Upper lobe of left lung (tissue), 6 donors: Measurements from ENCODE around the gene LIN52. TPM values are rescaled to one million over a fixed set of nuclear protein-coding genes. Genes with fewer than 3 reads are reported as not detected.

ENCODE experiments used
- ATAC-seq, 2 donors: fragments of 200-7000 bp; cut with Tn5 transposase; one replicate each; pipeline ENCODE4 v1.9.1; 2022; ENCODE audit warnings: mild to moderate bottlenecking in 2 of 2, moderate library complexity in 2 of 2; ENCODE audit not compliant: low FRiP score in 2 of 2
- DNase-seq, 2 donors: peaks; one replicate each; pipeline ENCODE4 v3.0.0-alpha.2; 2019 to 2020
- H3K27ac ChIP-seq, 4 donors: fragments of 200-600 bp; sonication (generic); one replicate each; pipeline ENCODE4 v1.5.1; 2016 to 2019
- H3K27me3 ChIP-seq, 4 donors: fragments of 200-600 bp; sonication (generic); one replicate each; pipeline ENCODE4 v1.5.1; 2017 to 2019
- H3K36me3 ChIP-seq, 4 donors: fragments of 200-600 bp; sonication (generic); one replicate each; pipeline ENCODE4 v1.5.1; 2016 to 2019
- H3K4me1 ChIP-seq, 4 donors: fragments of 200-600 bp; sonication (generic); one replicate each; pipeline ENCODE4 v1.5.1; 2018 to 2019
- H3K4me3 ChIP-seq, 4 donors: fragments of 200-600 bp; sonication (generic); one replicate each; pipeline ENCODE4 v1.5.1; 2017 to 2019; ENCODE audit warnings: mild to moderate bottlenecking in 2 of 4, moderate library complexity in 1 of 4
- H3K9me3 ChIP-seq, 4 donors: fragments of 200-600 bp; sonication (generic); one replicate each; pipeline ENCODE4 v1.5.1; 2018 to 2019
- EP300 ChIP-seq, 4 donors: sonication (generic); formaldehyde crosslinking; IDR thresholded peaks; one replicate each; pipeline ENCODE4 v1.5.1; 2017; ENCODE audit warnings: antibody characterized with exemption in 4 of 4, control low read depth in 2 of 4
- POLR2A ChIP-seq, 4 donors: fragments of 450-650 bp; IDR thresholded peaks; one replicate each; pipeline ENCODE4 v1.5.1; 2016 to 2017; ENCODE audit warnings: antibody characterized with exemption in 4 of 4, mild to moderate bottlenecking in 2 of 4
- POLR2AphosphoS5 ChIP-seq, 2 donors: sonication (generic); formaldehyde crosslinking; IDR thresholded peaks; one replicate each; pipeline ENCODE4 v1.5.1; 2017; ENCODE audit warnings: antibody characterized with exemption in 2 of 2
- WGBS, 2 donors: methylation state at CpG; one replicate each; pipeline ENCODE4 v1.1.5; 2017 to 2018; 5-methylcytosine and 5-hydroxymethylcytosine counted together
- small RNA-seq, 4 donors: library from RNA; depleted of rRNA; stranded (forward); fragments of <200 nt; gene quantifications; one replicate each; pipeline ENCODE3, GENCODE V24; 2016
- total RNA-seq, 6 donors: library from RNA; depleted of rRNA in 4 of 6; stranded (reverse); fragments of >200 nt in 4 of 6; gene quantifications; one replicate each; pipeline versions ENCODE4 v1.1.0 to v1.2.1, GENCODE V29; 2016 to 2021
- TF ChIP-seq, protein P1 (sequence below), 6 experiments: fragments of 450-650 bp in 4 of 6; fragments of 200-600 bp in 2 of 6; sonication (generic) in 2 of 6; IDR thresholded peaks; one replicate each; pipeline ENCODE4 v1.5.1; 2016 to 2019; ENCODE audit warnings: antibody characterized with exemption in 6 of 6
- donor health status: DM: no; HTN: no; CAD: no; lungs with moderate emphysema.
- donor health status: DM: no; HTN: yes; CAD: no; lungs with severe emphysema.

The LIN52 gene
- total RNA-seq, 6 donors from 2014 or later = 5.8 to 9.7 (median 8.8) TPM

- 70 to 74% methylated on average over 12 of the region's 12 CpGs for WGBS, 2 donors
- H3K27me3 ChIP-seq = no peaks in the 10 kb centered on the region
Observed at GRCh38 chr14:74249433-74250375, 164.9 kb downstream of the LIN52 start.

More at GRCh38 chr14:74249433-74250375, 164.9 kb downstream of the LIN52 start:
- no peaks in the 10 kb centered on the region for H3K36me3 ChIP-seq
- no peak for DNase-seq
- TF ChIP-seq, protein P1, sequence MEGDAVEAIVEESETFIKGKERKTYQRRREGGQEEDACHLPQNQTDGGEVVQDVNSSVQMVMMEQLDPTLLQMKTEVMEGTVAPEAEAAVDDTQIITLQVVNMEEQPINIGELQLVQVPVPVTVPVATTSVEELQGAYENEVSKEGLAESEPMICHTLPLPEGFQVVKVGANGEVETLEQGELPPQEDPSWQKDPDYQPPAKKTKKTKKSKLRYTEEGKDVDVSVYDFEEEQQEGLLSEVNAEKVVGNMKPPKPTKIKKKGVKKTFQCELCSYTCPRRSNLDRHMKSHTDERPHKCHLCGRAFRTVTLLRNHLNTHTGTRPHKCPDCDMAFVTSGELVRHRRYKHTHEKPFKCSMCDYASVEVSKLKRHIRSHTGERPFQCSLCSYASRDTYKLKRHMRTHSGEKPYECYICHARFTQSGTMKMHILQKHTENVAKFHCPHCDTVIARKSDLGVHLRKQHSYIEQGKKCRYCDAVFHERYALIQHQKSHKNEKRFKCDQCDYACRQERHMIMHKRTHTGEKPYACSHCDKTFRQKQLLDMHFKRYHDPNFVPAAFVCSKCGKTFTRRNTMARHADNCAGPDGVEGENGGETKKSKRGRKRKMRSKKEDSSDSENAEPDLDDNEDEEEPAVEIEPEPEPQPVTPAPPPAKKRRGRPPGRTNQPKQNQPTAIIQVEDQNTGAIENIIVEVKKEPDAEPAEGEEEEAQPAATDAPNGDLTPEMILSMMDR (IDR thresholded peaks at IDR 0.05) = no peak
- TF ChIP-seq EP300 (IDR thresholded peaks at IDR 0.05) = no peak
- TF ChIP-seq POLR2A (IDR thresholded peaks at IDR 0.05) = no peak
- TF ChIP-seq POLR2AphosphoS5 (IDR thresholded peaks at IDR 0.05) = no peak
- no peak for ATAC-seq
- H3K4me1 ChIP-seq = peaks cover 3 to 9% (median 8%) of the 10 kb centered on the region in 4 donors
- no peak overlapping the region for H3K27ac ChIP-seq
- no peak overlapping the region for H3K4me3 ChIP-seq
- H3K9me3 ChIP-seq = no peaks in the 10 kb centered on the region

Small RNA genes lying within 50 kb of the gene (small RNA-seq; reads per million reads assigned to genes)
- gene AC006349.1 = 0 reads per million in 4 donors
- gene RN7SL530P = 0 to 0.43 (median 0) reads per million in 4 donors

Other genes with a start within 250 kb of the LIN52 start
- 10 to 100 TPM in 3 of 6 donors, 1 to 10 TPM in 3; 4.3 to 15.0 (median 8.8) TPM for gene PTGR2, start 233.1 kb upstream of the LIN52 start, total RNA-seq
- gene ZNF410, start 198.1 kb upstream of the LIN52 start, total RNA-seq = 10 to 100 TPM; 23.4 to 80.7 (median 42.5) TPM
- gene FAM161B, start 134.9 kb upstream of the LIN52 start, total RNA-seq = 1 to 10 TPM; 2.6 to 6.2 (median 4.0) TPM
- gene COQ6, start 134.7 kb upstream of the LIN52 start, total RNA-seq = 100 to 1,000 TPM in 1 of 6 donors, 10 to 100 TPM in 5; 16.9 to 108 (median 23.7) TPM
- 10 to 100 TPM in 4 of 6 donors, 1 to 10 TPM in 2; 5.2 to 22.0 (median 12.9) TPM for gene ENTPD5, start 65.7 kb upstream of the LIN52 start, total RNA-seq
- gene BBOF1, start 65.6 kb upstream of the LIN52 start, total RNA-seq = 10 to 100 TPM in 3 of 6 donors, 1 to 10 TPM in 3; 4.4 to 35.1 (median 10.0) TPM
- 10 to 100 TPM; 10.4 to 48.0 (median 30.5) TPM for gene ALDH6A1, start 503 bp upstream of the LIN52 start, total RNA-seq
- gene VSX2, start 154.5 kb downstream of the LIN52 start, total RNA-seq = under 1 TPM in 1 of 6 donors, not detected in 5; 0.30 TPM
- 100 to 1,000 TPM in 2 of 6 donors, 10 to 100 TPM in 4; 35.1 to 150 (median 52.5) TPM for gene ABCD4, start 218.0 kb downstream of the LIN52 start, total RNA-seq